AG04450 (cell line): ENCODE results near the gene C5orf22. TPM values are rescaled to one million over a fixed set of nuclear protein-coding genes. Genes with fewer than 3 reads are reported as not detected.

Experiments used
- CTCF ChIA-PET: fragments of 300-600, 350-600 bp; formaldehyde crosslinking; extraction: SDS; loops from one replicate; lab custom pipeline; 2022; ENCODE audit warnings: antibody characterized with exemption, inconsistent platforms; lab: Charles Lee
- POLR2A ChIA-PET: fragments of 350-600 bp; formaldehyde crosslinking; extraction: SDS; loops from one replicate; lab custom pipeline; 2021; ENCODE audit warnings: antibody characterized with exemption, inconsistent platforms; lab: Yijun Ruan, JAX
- DNase-seq: peaks from one replicate; pipeline ENCODE4 v3.0.0-alpha.2; 2011; ENCODE audit warnings: low read depth, low spot score
- H3K27ac ChIP-seq: one replicate; pipeline ENCODE4 v1.5.1; 2012; ENCODE audit warnings: low read depth, low read length, control low read depth
- H3K27me3 ChIP-seq: one replicate; pipeline ENCODE4 v1.6.0; 2012; ENCODE audit warnings: low read length; ENCODE audit not compliant: control insufficient read depth, insufficient read depth
- H3K4me3 ChIP-seq: 2 replicates; pipeline ENCODE4 v1.5.1; 2011; ENCODE audit warnings: mild to moderate bottlenecking, low read depth, low read length, control low read depth
- H3K9me3 ChIP-seq: 2 replicates; pipeline ENCODE4 v1.5.1; 2012; ENCODE audit warnings: low read length; ENCODE audit not compliant: control insufficient read depth, insufficient read depth
- CTCF ChIP-seq: IDR thresholded peaks from 2 replicates; pipeline ENCODE4 v1.5.1; 2011; ENCODE audit warnings: low read depth, low read length, control low read depth, inconsistent platforms
- polyA plus RNA-seq: library from polyadenylated mRNA; depleted of rRNA; stranded (reverse); fragments of >200 nt; gene quantifications from 2 replicates; pipeline ENCODE4 v1.2.3, GENCODE V29; 2011

Gene C5orf22
- polyA plus RNA-seq, 1 experiment = 29.7 TPM

- CTCF ChIA-PET = interaction anchor here (1.0 kb wide), 1 partner anchor 270 kb away, joined by 4 read pairs; no protein-coding TSS in a partner anchor
- Histone ChIP-seq H3K4me3 (no peak overlapping the region), H3K27ac (no peak overlapping the region), H3K9me3 (no peaks in the 10 kb centered on the region), H3K27me3 (no peaks in the 10 kb centered on the region)
- TF ChIP-seq CTCF = no peak
- DNase-seq = no peak
- POLR2A ChIA-PET = no interaction called here
These were observed 29.6 kb upstream of the C5orf22 start for GRCh38 chr5:31502506-31502905.

GRCh38 chr5:31504529-31504928 is 27.6 kb upstream of the C5orf22 start:
- Histone ChIP-seq H3K27me3 (no peaks in the 10 kb centered on the region), H3K4me3 (no peak overlapping the region), H3K9me3 (no peaks in the 10 kb centered on the region), H3K27ac (no peak overlapping the region)
- ChIA-PET POLR2A (no interaction called here), CTCF (no interaction called here)
- no peak for TF ChIP-seq CTCF
- no peak for DNase-seq

- ChIA-PET CTCF (no interaction called here), POLR2A (no interaction called here)
- H3K27me3 ChIP-seq = no peaks in the 10 kb centered on the region
- no peak overlapping the region for H3K27ac ChIP-seq
- no peak for TF ChIP-seq CTCF
- no peaks in the 10 kb centered on the region for H3K9me3 ChIP-seq
- H3K4me3 ChIP-seq = no peak overlapping the region
- DNase-seq = no peak
These were observed 20.8 kb upstream of the C5orf22 start for GRCh38 chr5:31511305-31511704.

GRCh38 chr5:31516802-31517201 is 15.3 kb upstream of the C5orf22 start:
- ChIA-PET POLR2A (no interaction called here), CTCF (no interaction called here)

GRCh38 chr5:31523041-31523440 is 9.1 kb upstream of the C5orf22 start:
- no peak for DNase-seq
- POLR2A ChIA-PET = no interaction called here
- Histone ChIP-seq H3K27ac (no peak overlapping the region), H3K27me3 (no peaks in the 10 kb centered on the region), H3K4me3 (no peak overlapping the region), H3K9me3 (no peaks in the 10 kb centered on the region)
- TF ChIP-seq CTCF = no peak
- CTCF ChIA-PET = no interaction called here

More at GRCh38 chr5:31516802-31517201, 15.3 kb upstream of the C5orf22 start:
- Histone ChIP-seq H3K27me3 (no peaks in the 10 kb centered on the region), H3K27ac (no peak overlapping the region), H3K9me3 (no peaks in the 10 kb centered on the region), H3K4me3 (no peak overlapping the region)
- no peak for TF ChIP-seq CTCF
- DNase-seq = no peak
